Subcutaneous adipose tissue (tissue), 4 donors: ENCODE data around the gene DDX41. TPM values are rescaled to one million over a fixed set of nuclear protein-coding genes. Genes with fewer than 3 reads are reported as not detected.

ENCODE experiments used
- CTCF ChIP-seq: fragments of 450-650 bp; IDR thresholded peaks from one replicate; pipeline ENCODE4 v1.5.1; 2016; ENCODE audit warnings: low read depth, mild to moderate bottlenecking, control low read depth, antibody characterized with exemption, moderate library complexity
- total RNA-seq, 4 donors: library from RNA; depleted of rRNA; stranded (reverse); fragments of >200 nt; gene quantifications; one replicate each; pipeline ENCODE4 v1.1.0, GENCODE V29; 2016

Gene DDX41
- total RNA-seq, 4 donors from 2014 or later: 63.0 to 70.4 (median 64.8) TPM

GRCh38 chr5:177479774-177480173 is 37.0 kb downstream of the DDX41 start:
- TF ChIP-seq CTCF: no peak

GRCh38 chr5:177478711-177479646 is 37.8 kb downstream of the DDX41 start:
- TF ChIP-seq CTCF: no peak

- TF ChIP-seq CTCF: no peak
Measured at GRCh38 chr5:177477701-177478477, 38.9 kb downstream of the DDX41 start.

- no peak for TF ChIP-seq CTCF
Measured at GRCh38 chr5:177476531-177477233, 40.1 kb downstream of the DDX41 start.

- no peak for TF ChIP-seq CTCF
Measured at GRCh38 chr5:177475563-177476427, 41.0 kb downstream of the DDX41 start.

GRCh38 chr5:177474846-177475562 is 41.8 kb downstream of the DDX41 start:
- no peak for TF ChIP-seq CTCF
